K562 (cell line): ENCODE results near the gene SEC61G. TPM values are rescaled to one million over a fixed set of nuclear protein-coding genes. Genes with fewer than 3 reads are reported as not detected.
A peak's percentile ranks its signal among the peaks of the same experiment; 100 is the strongest.

Experiments
- ATF6 ChIP-seq: sonication (generic); formaldehyde crosslinking; IDR thresholded peaks from 2 replicates; pipeline ENCODE4 v1.4.0; 2020; ENCODE audit warnings: mild to moderate bottlenecking, missing genetic modification reagents
- CTCFL ChIP-seq: IDR thresholded peaks from 2 replicates; pipeline ENCODE4 v1.6.1; 2011; ENCODE audit warnings: borderline replicate concordance, low read depth, mild to moderate bottlenecking, moderate library complexity, low read length; ENCODE audit not compliant: insufficient read depth, poor library complexity, severe bottlenecking
- HDAC2 ChIP-seq: fragments of 450-650 bp; IDR thresholded peaks from 2 replicates; pipeline ENCODE4 v1.6.1; 2016; ENCODE audit warnings: mild to moderate bottlenecking
- HES1 ChIP-seq: fragments of 450-650 bp; IDR thresholded peaks from 2 replicates; pipeline ENCODE4 v1.6.1; 2016; ENCODE audit warnings: low read depth, mild to moderate bottlenecking, moderate library complexity
- MECOM ChIP-seq: fragments of 250-450 bp; sonication (Bioruptor Pico); IDR thresholded peaks from 2 replicates; pipeline ENCODE4 v1.8.0; 2022; ENCODE audit warnings: inconsistent platforms
- NCOA2 ChIP-seq, 2 experiments: fragments of 450-650 bp; IDR thresholded peaks; 2 replicates each; pipeline ENCODE4 v1.6.1; 2018; ENCODE audit warnings: mild to moderate bottlenecking in 2 of 2, moderate library complexity in 1 of 2; ENCODE audit not compliant: partially characterized antibody in 2 of 2
- NCOA6 ChIP-seq: fragments of 450-650 bp; IDR thresholded peaks from 2 replicates; pipeline ENCODE4 v1.6.1; 2017; ENCODE audit warnings: mild to moderate bottlenecking
- RBBP5 ChIP-seq: fragments of 200-600 bp; sonication (generic); IDR thresholded peaks from 2 replicates; pipeline ENCODE4 v1.6.1; 2012; ENCODE audit warnings: borderline replicate concordance, mild to moderate bottlenecking, low read length, control low read depth, inconsistent platforms; ENCODE audit not compliant: insufficient read depth, poor library complexity, severe bottlenecking
- RERE ChIP-seq: sonication (generic); formaldehyde crosslinking; IDR thresholded peaks from 2 replicates; pipeline ENCODE4 v1.8.0; 2023; ENCODE audit warnings: missing genetic modification reagents, mild to moderate bottlenecking, borderline replicate concordance
- SREBF2 ChIP-seq: sonication (generic); formaldehyde crosslinking; IDR thresholded peaks from 2 replicates; pipeline ENCODE4 v1.4.0; 2020; ENCODE audit warnings: mild to moderate bottlenecking, missing genetic modification reagents
- TEAD4 ChIP-seq, 2 experiments: sonication (generic) in 1 of 2; formaldehyde crosslinking in 1 of 2; IDR thresholded peaks; 2 replicates each; pipeline versions ENCODE4 v1.6.1 to v1.8.0; 2012 to 2022; ENCODE audit warnings: borderline replicate concordance in 1 of 2, inconsistent platforms in 1 of 2, low read length in 1 of 2, mild to moderate bottlenecking in 1 of 2, missing genetic modification reagents in 1 of 2
- ZNF512 ChIP-seq: IDR thresholded peaks from 2 replicates; pipeline ENCODE4 v1.6.1; 2016; ENCODE audit warnings: missing genetic modification characterization, missing compliant biosample characterization
- ZNF75A ChIP-seq: fragments of 450-650 bp; formaldehyde crosslinking; IDR thresholded peaks from 2 replicates; pipeline ENCODE4 v1.4.0; 2020; ENCODE audit warnings: mild to moderate bottlenecking
- polyA plus RNA-seq, 8 experiments: library from polyadenylated mRNA; depleted of rRNA in 4 of 8; stranded (reverse) in 5 of 8; unstranded in 3 of 8; fragments of >200 nt; fragmentation: Nextera tagmentation in 2 of 8; fragmentation: Illumina TruSeq in 1 of 8; extraction: Ambion mirVana in 2 of 8; extraction: Trizol in 1 of 8; gene quantifications; 2 replicates each; pipeline versions ENCODE4 v1.2.1 to v1.2.3, GENCODE V29; 2011 to 2014; ENCODE audit warnings: inconsistent platforms in 1 of 8, missing spikeins in 1 of 8
- total RNA-seq, 7 experiments: library from RNA; depleted of rRNA in 6 of 7; stranded (reverse); fragments of >200 nt in 6 of 7; fragmentation: Illumina TruSeq in 2 of 7; extraction: Trizol in 2 of 7; gene quantifications; 2 replicates each; pipeline versions ENCODE4 v1.2.1 to v1.2.3, GENCODE V29; 2011 to 2021; ENCODE audit warnings: low replicate concordance in 1 of 7

SEC61G gene
- total and polyA plus RNA-seq, 9 of the 15 experiments (the other 6 are each of a cell fraction or from before 2014, with no cell fraction given) = 138 to 565 (median 223) TPM

GRCh38 chr7:54758702-54759592 is at the start of gene SEC61G (continued):
- no peak for TF ChIP-seq ATF6 (CRISPR knock-in tag)
- TF ChIP-seq HES1 = 0 out of 2 replicates have a peak, but pooled peaks have one; percentile 20
- TF ChIP-seq NCOA6 = no peak
- TF ChIP-seq ZNF512 (tag) = no peak
- TF ChIP-seq NCOA2 (IDR thresholded peaks at IDR 0.05; ENCODE audit: partially characterized antibody in 2 of 2) = no peak
- TF ChIP-seq TEAD4 (IDR thresholded peaks at IDR 0.05; ENCODE audit: low read length) = no peak; the same call in 1 of the 2 replicates
- TF ChIP-seq TEAD4 (CRISPR knock-in tag; IDR thresholded peaks at IDR 0.05; ENCODE audit: borderline replicate concordance) = no peak
- TF ChIP-seq ZNF75A (CRISPR knock-in tag) = 0 out of 2 replicates have a peak, but pooled peaks have one; percentile 20
- no peak for TF ChIP-seq CTCFL
- TF ChIP-seq RBBP5 = peak; percentile 92
- TF ChIP-seq MECOM (CRISPR knock-in tag) = no peak
- no peak for TF ChIP-seq SREBF2 (CRISPR knock-in tag)
- no peak for TF ChIP-seq HDAC2
- no peak for TF ChIP-seq RERE
